ENCODE measurements around the gene TFIP11.

TFIP11 gene

GRCh38 chr22:26512149-26512793 lies at the start of gene TFIP11 (continued):
- TF ChIP-seq KLF9 (tag by site-specific recombination; IDR thresholded peaks at IDR 0.05; ENCODE audit: low read depth) (peak; percentile 69; the same call in 1 of the 2 replicates), SP2 (tag by site-specific recombination; IDR thresholded peaks at IDR 0.05) (peak; percentile 89), ZNF335 (tag by site-specific recombination; conservative IDR thresholded peaks at IDR 0.05) (peak; percentile 51), ZBTB11 (tag by site-specific recombination; conservative IDR thresholded peaks at IDR 0.05; ENCODE audit: low read depth) (peak; percentile 96), ZNF488 (tag by site-specific recombination; IDR thresholded peaks at IDR 0.05) (no peak), ZNF366 (tag by site-specific recombination; conservative IDR thresholded peaks at IDR 0.05) (no peak), PRDM10 (tag by site-specific recombination; IDR thresholded peaks at IDR 0.05) (0 out of 2 replicates have a peak, but pooled peaks have one; percentile 19)

GRCh38 chr22:26561756-26562417 lies 49.6 kb upstream of the TFIP11 start:
- TF ChIP-seq ZNF768 (tag by site-specific recombination; IDR thresholded peaks at IDR 0.05), result peak; percentile 71; the same call in 1 of the 2 replicates
- no peak for TF ChIP-seq ZNF423 (tag by site-specific recombination; IDR thresholded peaks at IDR 0.05)
- no peak for TF ChIP-seq ZNF501 (tag by site-specific recombination; IDR thresholded peaks at IDR 0.05)
- peak; percentile 67 for TF ChIP-seq ZNF16 (tag by site-specific recombination; IDR thresholded peaks at IDR 0.05; ENCODE audit: low read depth)
- TF ChIP-seq ZNF248 (tag by site-specific recombination; IDR thresholded peaks at IDR 0.05), result no peak
- no peak for TF ChIP-seq ZBTB1 (tag by site-specific recombination; IDR thresholded peaks at IDR 0.05)
- Histone ChIP-seq H3K4me3 (ENCODE audit: low read depth, low read length) (no peak overlapping the region), H3K27ac (ENCODE audit: extremely low read depth, low read depth, low read length) (no peak overlapping the region), H3K4me1 (ENCODE audit: control insufficient read depth, insufficient read depth, low read length) (no peaks in the 10 kb centered on the region), H3K36me3 (ENCODE audit: control insufficient read depth in 2 of 2, insufficient read depth in 1 of 2, low read length in 2 of 2) (peaks cover 0 to 6% of the 10 kb centered on the region in 2 experiments; a peak in 1 of 3 replicates), H3K9me3 (ENCODE audit: control insufficient read depth, insufficient read depth, low read depth, low read length) (no peaks in the 10 kb centered on the region)
- ChIA-PET CTCF (no interaction called here), POLR2A (no interaction called here)

GRCh38 chr22:26559961-26560575 lies 47.8 kb upstream of the TFIP11 start:
- Histone ChIP-seq H3K36me3 (ENCODE audit: control insufficient read depth in 2 of 2, insufficient read depth in 1 of 2, low read length in 2 of 2) (peaks cover 0 to 5% of the 10 kb centered on the region in 2 experiments; a peak in 1 of 3 replicates), H3K4me3 (ENCODE audit: low read depth, low read length) (no peak overlapping the region)
- CTCF ChIA-PET, result interaction anchor here (0.7 kb wide), 1 partner anchor 292 kb away, joined by 5 read pairs; no protein-coding TSS in a partner anchor
- no peak for TF ChIP-seq ZBTB49 (tag by site-specific recombination; IDR thresholded peaks at IDR 0.05; ENCODE audit: low read depth)
- TF ChIP-seq ZNF792 (tag by site-specific recombination; IDR thresholded peaks at IDR 0.05), result no peak
- no peak for TF ChIP-seq ZSCAN4 (tag by site-specific recombination; IDR thresholded peaks at IDR 0.05)
- TF ChIP-seq EGR2 (tag by site-specific recombination; IDR thresholded peaks at IDR 0.05; ENCODE audit: low read depth), result no peak
- TF ChIP-seq ZFHX2 (tag by site-specific recombination; conservative IDR thresholded peaks at IDR 0.05), result no peak
- no peak for TF ChIP-seq ZNF843 (tag by site-specific recombination; IDR thresholded peaks at IDR 0.05)
- TF ChIP-seq ZNF747 (tag by site-specific recombination; IDR thresholded peaks at IDR 0.05), result no peak
- TF ChIP-seq ZNF335 (tag by site-specific recombination; conservative IDR thresholded peaks at IDR 0.05), result no peak

More at GRCh38 chr22:26559961-26560575, 47.8 kb upstream of the TFIP11 start:
- Histone ChIP-seq H3K4me1 (ENCODE audit: control insufficient read depth, insufficient read depth, low read length) (no peaks in the 10 kb centered on the region), H3K9me3 (ENCODE audit: control insufficient read depth, insufficient read depth, low read depth, low read length) (no peaks in the 10 kb centered on the region), H3K27ac (ENCODE audit: extremely low read depth, low read depth, low read length) (no peak overlapping the region)
- POLR2A ChIA-PET, result no interaction called here

Measured in HEK293 (cell line).